Measurements from ENCODE around the gene QKI.

- TF ChIP-seq CTCF (IDR thresholded peaks at IDR 0.05 in 4 of 5, conservative IDR thresholded peaks at IDR 0.05 in 1 of 5) (no peak), POLR2A (IDR thresholded peaks at IDR 0.05) (no peak)
Observed at GRCh38 chr6:163530406-163530805, 115.9 kb downstream of the QKI start.

Measured in gastrocnemius medialis (tissue), 4 donors.